ENCODE data around the gene SLC38A3.

Gene SLC38A3

DNA sequence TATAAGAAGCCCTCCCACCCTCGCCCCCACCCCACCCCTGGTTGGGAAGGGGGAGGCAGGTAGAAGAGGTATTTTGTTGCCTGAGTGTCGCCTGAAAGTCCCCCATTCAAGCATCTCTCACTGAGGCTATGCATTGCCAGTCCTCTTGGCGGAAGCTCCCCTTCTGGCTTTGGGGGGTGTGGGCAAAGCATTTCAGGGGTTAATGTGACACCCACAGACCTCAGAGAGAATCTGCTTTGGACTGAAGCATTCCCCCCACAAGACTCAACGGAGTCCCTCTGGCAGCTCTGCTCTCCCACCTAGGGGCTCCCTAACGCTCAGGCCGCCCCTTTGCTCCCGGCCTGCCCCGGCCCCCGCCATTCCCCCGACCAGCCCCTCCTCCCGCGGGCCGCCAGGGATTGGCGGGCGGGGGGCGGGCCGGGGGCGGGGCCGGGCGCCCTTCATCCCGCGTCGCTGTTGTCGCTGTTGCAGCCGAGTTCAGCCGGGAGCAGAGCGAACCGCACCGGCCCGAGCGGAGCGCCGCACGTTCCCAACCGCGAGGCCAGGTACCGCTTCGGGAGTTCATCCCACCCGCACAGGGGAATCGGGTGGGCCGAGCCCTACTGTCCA, at the start of gene SLC38A3:
TSS of gene SLC38A3 (plus strand) at position 468 of the 609 bp plus-strand sequence. CDS start 8,929 bp downstream, outside the sequence.
- DNase-seq (ENCODE audit: low read depth) = no peak
- TF ChIP-seq, protein P1, sequence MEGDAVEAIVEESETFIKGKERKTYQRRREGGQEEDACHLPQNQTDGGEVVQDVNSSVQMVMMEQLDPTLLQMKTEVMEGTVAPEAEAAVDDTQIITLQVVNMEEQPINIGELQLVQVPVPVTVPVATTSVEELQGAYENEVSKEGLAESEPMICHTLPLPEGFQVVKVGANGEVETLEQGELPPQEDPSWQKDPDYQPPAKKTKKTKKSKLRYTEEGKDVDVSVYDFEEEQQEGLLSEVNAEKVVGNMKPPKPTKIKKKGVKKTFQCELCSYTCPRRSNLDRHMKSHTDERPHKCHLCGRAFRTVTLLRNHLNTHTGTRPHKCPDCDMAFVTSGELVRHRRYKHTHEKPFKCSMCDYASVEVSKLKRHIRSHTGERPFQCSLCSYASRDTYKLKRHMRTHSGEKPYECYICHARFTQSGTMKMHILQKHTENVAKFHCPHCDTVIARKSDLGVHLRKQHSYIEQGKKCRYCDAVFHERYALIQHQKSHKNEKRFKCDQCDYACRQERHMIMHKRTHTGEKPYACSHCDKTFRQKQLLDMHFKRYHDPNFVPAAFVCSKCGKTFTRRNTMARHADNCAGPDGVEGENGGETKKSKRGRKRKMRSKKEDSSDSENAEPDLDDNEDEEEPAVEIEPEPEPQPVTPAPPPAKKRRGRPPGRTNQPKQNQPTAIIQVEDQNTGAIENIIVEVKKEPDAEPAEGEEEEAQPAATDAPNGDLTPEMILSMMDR (IDR thresholded peaks at IDR 0.05; ENCODE audit: insufficient read depth, low read depth, low read length, missing control alignments) = no peak
- H3K4me3 ChIP-seq (ENCODE audit: low read length) = peak within 1 kb of the TSS; percentile 15

DNA sequence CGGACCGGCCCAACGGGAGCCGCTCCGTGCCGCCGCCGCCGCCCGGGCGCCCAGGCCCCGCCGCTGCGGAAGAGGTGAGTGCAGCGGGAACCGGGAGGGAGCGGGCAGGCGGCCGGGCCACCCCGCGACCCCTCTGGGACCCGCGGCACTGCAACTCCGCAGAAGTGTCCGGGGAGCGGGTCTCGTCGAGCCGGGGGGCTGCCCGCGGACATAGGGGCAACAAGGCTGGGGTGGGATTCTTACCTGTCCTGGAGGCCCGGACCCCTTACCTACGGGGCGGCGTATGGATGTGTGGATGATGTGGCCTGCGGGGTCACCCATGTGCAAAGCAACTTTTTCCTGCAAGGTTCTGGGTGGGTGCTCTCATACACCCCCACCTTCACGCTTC, 49.6 kb upstream of the SLC38A3 start:
- TF ChIP-seq, protein P1 (IDR thresholded peaks at IDR 0.05; ENCODE audit: insufficient read depth, low read depth, low read length, missing control alignments) = no peak
- DNase-seq (ENCODE audit: low read depth) = no peak
- peak overlapping the region; percentile 90 for H3K4me3 ChIP-seq (ENCODE audit: low read length)

DNA sequence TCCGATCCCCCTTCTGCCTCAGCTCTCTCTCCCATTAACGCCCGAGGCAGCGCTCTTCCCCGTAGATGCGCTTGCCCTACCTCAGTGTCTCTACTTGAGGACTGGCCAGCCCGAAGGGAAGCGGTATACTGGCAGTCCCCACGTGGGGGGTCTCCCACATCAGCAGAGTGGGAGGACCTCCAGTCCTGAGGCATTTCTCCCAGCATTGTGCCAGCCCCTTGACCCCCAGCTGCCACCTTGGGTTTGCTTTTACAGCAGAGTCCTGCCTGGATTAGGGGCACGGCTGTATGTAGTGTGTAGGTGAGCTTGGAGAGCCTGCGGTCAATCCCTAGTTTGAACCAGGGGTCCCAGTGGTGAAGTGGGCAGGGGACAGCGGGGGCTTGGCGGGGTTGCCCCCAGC, 49.2 kb upstream of the SLC38A3 start:
- peak overlapping the region; percentile 90 for H3K4me3 ChIP-seq (ENCODE audit: low read length)
- peak; percentile 27 for DNase-seq (ENCODE audit: low read depth)
- TF ChIP-seq, protein P1 (IDR thresholded peaks at IDR 0.05; ENCODE audit: insufficient read depth, low read depth, low read length, missing control alignments) = no peak

DNA sequence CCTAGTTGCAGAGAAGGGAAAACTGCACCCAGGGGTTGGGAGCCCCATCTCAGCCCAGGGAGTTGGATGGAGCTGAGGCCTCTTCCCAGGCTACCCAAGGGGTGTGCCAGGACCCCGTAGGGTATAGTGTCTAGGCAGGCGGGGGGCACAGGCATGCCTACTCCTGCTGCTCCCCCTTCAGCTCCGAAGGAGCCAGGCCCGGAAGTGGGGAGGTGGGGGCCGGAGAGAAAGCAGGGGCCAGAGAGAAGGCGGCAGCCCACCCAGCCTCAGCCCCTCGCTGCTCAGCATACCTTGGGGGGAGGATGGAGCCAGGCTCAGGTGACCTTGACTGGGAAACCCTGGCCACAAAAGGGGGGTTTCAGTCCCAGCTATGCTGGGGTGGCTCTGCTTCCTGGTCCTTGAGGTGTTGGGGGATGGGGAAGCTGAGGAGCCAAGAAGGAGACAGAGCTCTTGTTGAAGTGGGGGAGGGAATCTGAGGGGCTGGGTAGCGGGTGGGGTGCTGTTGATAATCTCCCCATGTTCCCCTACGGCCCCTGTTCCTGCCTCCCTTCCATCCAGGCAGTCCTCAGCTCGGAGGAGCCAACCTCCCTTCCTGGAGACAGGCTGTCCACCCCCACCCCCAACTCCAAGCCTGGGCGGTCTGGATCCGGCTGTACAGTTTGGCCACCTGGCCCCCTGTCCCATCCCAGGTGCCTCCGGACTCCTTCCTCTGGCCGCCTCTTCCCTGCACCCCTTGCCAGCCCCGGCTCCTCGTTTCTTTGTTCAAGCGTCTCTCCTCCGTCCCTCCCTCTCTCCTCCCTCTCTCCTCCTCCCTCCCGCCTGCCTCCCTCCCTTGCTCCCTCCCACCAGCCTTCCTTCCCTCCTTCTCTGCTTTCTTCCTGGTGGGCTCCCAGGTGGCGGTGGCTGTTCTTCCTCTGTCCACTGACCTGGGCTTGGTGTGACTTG, 48.2 kb upstream of the SLC38A3 start:
- DNase-seq (ENCODE audit: low read depth) = peak; percentile 67
- peak overlapping the region; percentile 90 for H3K4me3 ChIP-seq (ENCODE audit: low read length)
- TF ChIP-seq, protein P1 (IDR thresholded peaks at IDR 0.05; ENCODE audit: insufficient read depth, low read depth, low read length, missing control alignments) = no peak

DNA sequence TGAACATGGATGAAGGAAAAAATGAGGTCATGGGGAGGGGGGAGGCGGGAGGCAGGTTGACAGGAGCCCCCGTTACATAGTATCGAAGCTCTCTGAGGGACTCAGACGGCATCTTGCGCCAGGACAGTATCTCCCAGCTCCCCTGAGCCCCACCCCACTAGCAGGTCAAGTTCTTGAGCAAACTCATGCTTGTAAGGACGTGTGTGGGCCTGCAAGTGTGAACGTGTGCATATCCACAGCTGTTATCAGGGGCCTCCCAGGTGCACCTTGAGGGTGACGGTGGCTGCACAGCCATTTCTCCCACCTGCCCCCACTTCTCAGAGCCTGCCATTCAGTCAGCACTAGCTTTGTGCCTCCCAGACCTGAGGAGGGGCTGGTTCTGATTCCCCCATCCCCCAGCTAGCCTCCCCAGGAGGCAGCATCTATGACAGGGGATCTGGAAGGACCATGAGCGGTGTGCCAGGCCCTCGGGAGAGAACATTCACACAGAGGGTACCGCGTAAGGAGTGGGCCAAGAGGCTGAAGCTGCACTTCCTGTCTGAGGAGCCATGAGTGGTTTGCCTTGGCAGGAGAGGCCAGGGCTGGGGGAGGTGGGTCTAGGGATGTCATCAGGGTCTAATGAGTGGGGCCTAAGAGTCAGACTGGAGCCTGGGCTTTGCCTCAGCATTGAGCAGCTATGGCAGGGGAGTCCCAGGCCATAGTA, 47.1 kb upstream of the SLC38A3 start:
- peak overlapping the region; percentile 90 for H3K4me3 ChIP-seq (ENCODE audit: low read length)
- DNase-seq (ENCODE audit: low read depth) = peak; percentile 98

DNA sequence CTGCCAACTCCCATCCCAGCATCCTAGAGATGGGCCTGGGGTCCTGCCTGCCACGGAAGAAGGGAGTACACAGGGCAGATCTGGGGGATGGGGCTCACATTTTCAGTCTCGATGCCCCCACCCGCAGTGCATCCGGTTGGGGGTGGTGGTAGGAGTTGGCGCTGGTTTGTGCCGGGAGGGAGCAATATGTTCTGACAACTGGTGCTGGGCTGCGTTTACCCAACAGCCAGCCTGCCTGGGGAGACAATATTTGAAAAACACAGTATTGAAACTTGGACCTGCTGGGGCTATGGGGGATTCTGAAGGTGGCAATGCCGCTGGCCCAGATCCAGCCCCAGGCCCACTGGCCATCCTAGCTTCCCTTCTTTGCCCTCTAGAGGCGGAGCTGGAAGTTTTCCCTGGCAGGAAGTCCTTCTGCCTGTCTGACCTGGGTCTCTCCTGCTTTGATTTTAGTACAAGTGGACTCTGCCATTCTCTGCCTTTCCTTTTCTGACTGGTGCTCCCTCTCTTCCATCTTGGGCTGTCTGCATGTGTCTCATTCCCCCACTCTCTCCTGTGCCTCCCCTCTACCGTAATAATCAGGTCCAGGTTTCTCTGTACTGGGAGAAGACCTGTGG, 46.4 kb upstream of the SLC38A3 start:
- H3K4me3 ChIP-seq (ENCODE audit: low read length) = peak overlapping the region; percentile 90

More for the DNA sequence above, 47.1 kb upstream of the SLC38A3 start:
- TF ChIP-seq, protein P1 (IDR thresholded peaks at IDR 0.05; ENCODE audit: insufficient read depth, low read depth, low read length, missing control alignments) = no peak

More for the DNA sequence above, 46.4 kb upstream of the SLC38A3 start:
- TF ChIP-seq, protein P1 (IDR thresholded peaks at IDR 0.05; ENCODE audit: insufficient read depth, low read depth, low read length, missing control alignments) = no peak
- DNase-seq (ENCODE audit: low read depth) = no peak
